Stimulated activated effector memory CD8-positive, alpha-beta T cell treated with anti-CD3 and anti-CD28 coated beads, Interleukin-12 subunit alpha, Interleukin-12 subunit beta, amount 100 ng/mL, for 72 hours (primary cell): ENCODE results near the gene TEX48.

Source experiments
- ATAC-seq: fragments of 150-1000 bp; cut with Tn5 transposase; 2 replicates; pipeline ENCODE4 v1.10.0; 2021
- DNase-seq, 2 donors: peaks; one replicate each; pipeline ENCODE4 v3.0.0; 2021 to 2022; ENCODE audit warnings: low spot score in 2 of 2
- H3K27ac Mint-ChIP-seq: one replicate; pipeline ENCODE4 v1.8.0; 2022; ENCODE audit warnings: mild to moderate bottlenecking, mixed read lengths
- H3K36me3 Mint-ChIP-seq: one replicate; pipeline ENCODE4 v1.8.0; 2022; ENCODE audit warnings: mild to moderate bottlenecking, mixed read lengths
- H3K4me1 Mint-ChIP-seq: one replicate; pipeline ENCODE4 v1.8.0; 2022; ENCODE audit warnings: mixed read lengths
- H3K4me3 Mint-ChIP-seq: one replicate; pipeline ENCODE4 v1.8.0; 2022; ENCODE audit warnings: mild to moderate bottlenecking, mixed read lengths
- H3K9me3 Mint-ChIP-seq: one replicate; pipeline ENCODE4 v1.8.0; 2022; ENCODE audit warnings: mixed read lengths

Gene TEX48

DNA sequence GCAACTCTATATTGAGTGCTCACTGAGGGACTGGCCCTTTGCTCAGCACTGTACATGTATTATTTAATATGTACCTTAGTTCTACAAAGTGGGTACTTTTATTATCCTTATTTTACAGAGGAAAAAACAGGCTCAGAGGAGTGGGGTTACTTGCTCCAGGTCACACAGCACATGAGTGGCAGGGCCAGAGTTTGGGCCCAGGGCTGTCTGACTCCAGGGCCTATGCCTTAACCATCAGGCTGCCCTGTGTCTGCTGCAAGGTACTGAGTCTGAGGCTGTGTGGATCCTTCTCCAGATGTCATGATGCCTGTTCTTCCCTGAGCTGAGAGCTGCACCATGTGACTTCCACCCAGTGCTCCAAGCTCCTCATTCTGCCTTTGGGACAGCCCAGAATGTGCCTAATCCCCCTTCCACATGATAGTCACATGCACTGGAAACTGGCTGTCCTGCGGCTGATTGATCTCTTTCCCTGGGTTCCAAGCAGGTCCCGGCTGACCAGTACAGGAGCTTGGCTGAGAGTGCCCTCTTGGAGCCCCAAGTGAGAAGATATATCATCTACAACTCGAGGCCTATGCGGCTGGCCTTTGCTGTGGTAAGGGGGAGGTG, 55.5 kb downstream of the TEX48 start:
- Mint-ChIP-seq H3K36me3 (peaks cover 45% of the 10 kb centered on the region), H3K9me3 (no peaks in the 10 kb centered on the region), H3K4me1 (no peaks in the 10 kb centered on the region), H3K27ac (no peak overlapping the region), H3K4me3 (no peak overlapping the region)
- DNase-seq (no peak), ATAC-seq (no peak)

GRCh38 chr9:114624677-114625076, 57.3 kb downstream of the TEX48 start:
- Mint-ChIP-seq H3K4me3 (no peak overlapping the region), H3K9me3 (no peaks in the 10 kb centered on the region), H3K27ac (peak overlapping the region; percentile 2), H3K36me3 (peaks cover 49% of the 10 kb centered on the region), H3K4me1 (no peaks in the 10 kb centered on the region)
- no peak for ATAC-seq
- DNase-seq = no peak

- Mint-ChIP-seq H3K9me3 (no peaks in the 10 kb centered on the region), H3K36me3 (peaks cover 49% of the 10 kb centered on the region), H3K4me1 (no peaks in the 10 kb centered on the region), H3K4me3 (no peak overlapping the region), H3K27ac (peak overlapping the region; percentile 29)
- DNase-seq = no peak
- no peak for ATAC-seq
Observed at GRCh38 chr9:114621975-114622609, 59.9 kb downstream of the TEX48 start.

- peaks cover 4% of the 10 kb centered on the region for H3K4me1 Mint-ChIP-seq
- no peaks in the 10 kb centered on the region for H3K9me3 Mint-ChIP-seq
- ATAC-seq (no peak), DNase-seq (no peak)
- H3K27ac Mint-ChIP-seq = peak overlapping the region; percentile 29
- H3K36me3 Mint-ChIP-seq = peaks cover 44% of the 10 kb centered on the region
- no peak overlapping the region for H3K4me3 Mint-ChIP-seq
Observed at GRCh38 chr9:114621561-114621960, 60.4 kb downstream of the TEX48 start.

GRCh38 chr9:114619191-114619761, 62.7 kb downstream of the TEX48 start:
- ATAC-seq (no peak), DNase-seq (no peak)
- no peak overlapping the region for H3K27ac Mint-ChIP-seq
- H3K36me3 Mint-ChIP-seq = peaks cover 46% of the 10 kb centered on the region
- peaks cover 11% of the 10 kb centered on the region for H3K4me1 Mint-ChIP-seq
- H3K9me3 Mint-ChIP-seq = no peaks in the 10 kb centered on the region
- H3K4me3 Mint-ChIP-seq = no peak overlapping the region

DNA sequence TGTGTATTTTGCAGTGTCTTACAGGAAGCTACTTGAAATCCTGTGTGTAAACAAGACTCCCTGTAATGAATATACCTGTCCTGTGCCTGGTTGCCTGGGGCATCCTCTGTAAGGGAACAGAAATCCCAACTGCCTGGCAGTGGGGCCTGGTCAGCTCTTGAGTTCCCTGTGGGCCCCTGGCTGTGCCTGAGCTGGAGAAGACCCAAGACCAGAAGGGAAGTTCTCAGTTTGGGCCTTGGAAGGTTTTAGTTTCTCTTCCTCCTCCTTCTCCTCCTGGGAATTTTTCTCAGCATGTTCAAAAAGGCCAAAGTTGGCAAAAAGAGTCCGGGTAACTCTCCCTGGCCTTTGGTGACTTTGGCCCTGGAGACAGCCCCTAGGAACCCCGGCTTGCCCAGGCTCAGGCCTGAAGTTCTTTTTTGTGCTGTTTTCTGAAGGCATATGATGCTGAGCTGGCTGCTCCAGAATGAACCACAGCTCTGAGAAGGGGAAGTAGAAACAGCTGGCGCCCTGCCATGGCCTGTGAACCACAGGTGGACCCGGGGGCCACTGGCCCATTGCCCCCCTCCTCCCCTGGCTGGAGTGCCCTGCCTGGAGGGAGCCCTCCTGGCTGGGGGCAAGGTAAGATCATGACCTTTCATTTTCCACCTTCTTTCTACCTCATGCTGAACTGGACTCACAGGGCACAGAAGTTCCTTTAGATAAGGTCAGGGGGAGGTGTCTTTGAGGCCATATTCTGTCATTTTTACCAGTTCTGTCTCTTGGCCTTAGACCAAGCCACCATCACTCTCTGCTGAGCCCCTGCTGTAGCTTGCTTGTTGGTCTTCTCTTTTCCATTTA, 65.1 kb downstream of the TEX48 start:
- peaks cover 31% of the 10 kb centered on the region for H3K4me1 Mint-ChIP-seq
- no peak overlapping the region for H3K4me3 Mint-ChIP-seq
- H3K27ac Mint-ChIP-seq = peak overlapping the region; percentile 81
- H3K36me3 Mint-ChIP-seq = peaks cover 47% of the 10 kb centered on the region
- ATAC-seq (peak; percentile 36), DNase-seq (no peak)
- H3K9me3 Mint-ChIP-seq = no peaks in the 10 kb centered on the region
